Stimulated activated CD4-positive, alpha-beta T cell treated with anti-CD3 and anti-CD28 coated beads, Interleukin-1b, Interleukin-23, amount 100 ng/mL, for 1 hour (primary cell): ENCODE results near the gene CCDC88B.

ENCODE experiments used
- DNase-seq, 2 donors: peaks; one replicate each; pipeline ENCODE4 v3.0.0-alpha.2; 2020; ENCODE audit warnings: low read depth in 2 of 2

CCDC88B gene

DNA sequence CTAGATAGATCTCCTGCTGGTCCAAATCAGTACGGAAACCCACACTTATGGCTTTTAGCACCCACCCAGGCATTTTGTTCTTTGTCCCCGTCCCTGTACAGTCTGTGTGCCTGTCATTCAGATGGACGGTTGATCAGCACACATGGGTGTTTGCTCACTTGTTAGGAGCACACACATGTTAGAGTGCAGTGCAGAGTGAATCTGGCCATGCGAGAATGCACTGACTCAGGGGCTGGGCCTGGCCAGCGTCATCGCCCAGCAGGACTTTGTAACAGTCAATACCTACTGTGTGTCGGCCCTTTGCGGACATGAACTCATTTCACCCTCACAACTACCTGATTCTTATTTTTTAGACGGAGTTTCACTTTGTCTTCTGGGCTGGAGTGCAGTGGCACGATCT, 22.3 kb downstream of the CCDC88B start:
- no peak for DNase-seq

DNA sequence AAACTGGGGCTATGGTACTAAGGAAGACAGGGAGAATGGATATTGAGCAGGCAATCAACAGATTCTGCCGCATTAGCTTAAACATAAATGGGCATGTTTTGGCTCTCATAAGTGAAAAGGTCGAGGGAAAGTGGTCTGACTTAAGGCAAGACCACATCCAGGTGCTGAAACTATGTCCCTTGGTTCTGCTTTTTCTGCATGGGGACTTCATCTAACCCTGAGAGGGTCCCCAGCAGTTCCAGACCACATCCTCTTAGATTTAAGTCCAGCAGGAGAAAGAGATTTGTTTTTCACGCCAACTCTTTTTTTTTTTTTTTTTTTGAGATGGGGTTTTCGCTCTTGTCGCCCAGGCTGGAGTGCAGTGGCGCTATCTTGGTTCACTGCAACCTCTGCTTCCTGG, 24.4 kb downstream of the CCDC88B start:
- no peak for DNase-seq

DNA sequence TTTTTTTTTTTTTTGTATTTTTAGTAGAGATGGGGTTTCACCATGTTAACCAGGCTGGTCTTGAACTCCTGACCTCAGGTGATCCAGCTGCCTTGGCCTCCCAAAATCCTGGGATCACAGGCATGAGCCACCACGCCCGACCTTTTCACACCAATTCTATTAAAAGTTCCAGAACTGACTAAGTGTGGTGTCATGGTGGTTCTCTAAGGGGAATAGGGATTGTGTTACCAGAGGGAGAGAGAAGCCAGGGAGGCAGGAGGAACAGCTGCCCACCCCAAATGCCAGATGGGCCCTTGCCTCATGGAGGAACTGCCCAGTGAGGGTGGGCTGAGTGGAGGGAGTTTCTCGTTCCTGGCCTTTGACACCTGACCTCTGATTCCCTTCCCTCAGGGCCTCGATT, 24.9 kb downstream of the CCDC88B start:
- no peak for DNase-seq

DNA sequence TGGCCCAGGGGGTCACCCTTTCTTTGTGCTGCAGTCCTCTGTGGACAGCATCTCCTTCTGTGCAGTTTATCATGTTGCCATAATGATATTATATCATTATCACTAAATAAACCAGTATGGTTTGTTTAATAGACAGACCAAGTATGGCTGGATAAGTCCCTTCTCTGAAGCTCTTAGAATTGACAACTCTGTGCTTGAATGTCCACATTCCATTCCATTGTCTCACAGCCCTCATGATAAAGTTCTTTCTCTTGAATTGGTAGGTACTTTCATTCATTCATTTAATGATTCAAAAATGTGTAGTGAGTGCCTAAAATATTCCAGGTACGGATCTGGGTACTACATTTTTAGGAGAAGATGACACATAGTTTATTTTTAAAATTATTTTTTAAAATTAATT, 26.7 kb downstream of the CCDC88B start:
- DNase-seq: no peak

DNA sequence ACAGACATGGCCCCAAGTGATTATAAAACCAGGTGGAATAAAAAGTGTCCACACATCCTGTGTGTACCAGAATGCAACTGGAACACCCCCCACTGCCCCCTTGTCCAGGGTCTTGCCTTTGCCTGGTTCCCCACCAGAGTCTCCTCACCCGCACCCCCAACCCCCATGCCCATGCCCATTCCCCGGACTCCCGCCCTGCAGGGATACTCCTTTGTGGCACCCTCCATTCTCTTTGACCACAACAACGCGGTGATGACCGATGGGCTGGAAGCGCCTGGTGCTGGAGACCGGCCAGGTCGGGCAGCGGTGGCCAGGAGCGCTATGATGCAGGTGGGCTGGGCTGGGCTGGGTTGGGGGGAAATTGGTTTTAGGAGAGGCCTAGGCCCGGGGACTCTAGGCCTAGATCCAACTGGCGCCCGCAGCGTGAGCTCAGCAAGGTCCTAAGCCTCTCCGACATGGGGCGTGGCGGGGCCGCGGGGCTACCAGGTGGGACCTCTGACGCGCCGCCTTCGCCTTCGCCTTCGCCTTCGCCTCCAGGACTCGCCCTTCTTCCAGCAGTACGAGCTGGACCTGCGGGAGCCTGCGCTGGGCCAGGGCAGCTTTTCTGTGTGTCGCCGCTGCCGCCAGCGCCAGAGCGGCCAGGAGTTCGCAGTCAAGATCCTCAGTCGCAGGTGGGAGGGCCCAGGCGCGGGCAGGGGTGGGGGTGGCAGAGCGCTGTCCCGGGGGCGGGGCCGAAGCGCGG, 28.1 kb downstream of the CCDC88B start:
- no peak for DNase-seq

DNA sequence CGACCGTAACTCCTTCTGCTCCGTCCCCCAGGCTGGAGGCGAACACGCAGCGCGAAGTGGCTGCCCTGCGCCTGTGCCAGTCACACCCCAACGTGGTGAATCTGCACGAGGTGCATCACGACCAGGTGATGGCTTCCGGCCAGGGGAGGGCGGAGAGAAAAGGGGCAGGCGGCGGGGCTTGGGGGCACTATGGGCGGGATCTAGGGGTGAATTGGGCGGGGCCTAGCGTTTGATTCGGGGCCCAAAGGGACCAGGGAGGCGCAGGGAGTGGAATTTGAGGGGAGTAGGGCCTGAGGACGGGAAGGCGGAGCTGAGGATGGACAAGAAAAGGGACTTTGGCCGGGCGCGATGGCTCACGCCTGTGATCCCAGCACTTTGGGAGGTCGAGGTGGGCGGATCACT, 28.7 kb downstream of the CCDC88B start:
- no peak for DNase-seq

DNA sequence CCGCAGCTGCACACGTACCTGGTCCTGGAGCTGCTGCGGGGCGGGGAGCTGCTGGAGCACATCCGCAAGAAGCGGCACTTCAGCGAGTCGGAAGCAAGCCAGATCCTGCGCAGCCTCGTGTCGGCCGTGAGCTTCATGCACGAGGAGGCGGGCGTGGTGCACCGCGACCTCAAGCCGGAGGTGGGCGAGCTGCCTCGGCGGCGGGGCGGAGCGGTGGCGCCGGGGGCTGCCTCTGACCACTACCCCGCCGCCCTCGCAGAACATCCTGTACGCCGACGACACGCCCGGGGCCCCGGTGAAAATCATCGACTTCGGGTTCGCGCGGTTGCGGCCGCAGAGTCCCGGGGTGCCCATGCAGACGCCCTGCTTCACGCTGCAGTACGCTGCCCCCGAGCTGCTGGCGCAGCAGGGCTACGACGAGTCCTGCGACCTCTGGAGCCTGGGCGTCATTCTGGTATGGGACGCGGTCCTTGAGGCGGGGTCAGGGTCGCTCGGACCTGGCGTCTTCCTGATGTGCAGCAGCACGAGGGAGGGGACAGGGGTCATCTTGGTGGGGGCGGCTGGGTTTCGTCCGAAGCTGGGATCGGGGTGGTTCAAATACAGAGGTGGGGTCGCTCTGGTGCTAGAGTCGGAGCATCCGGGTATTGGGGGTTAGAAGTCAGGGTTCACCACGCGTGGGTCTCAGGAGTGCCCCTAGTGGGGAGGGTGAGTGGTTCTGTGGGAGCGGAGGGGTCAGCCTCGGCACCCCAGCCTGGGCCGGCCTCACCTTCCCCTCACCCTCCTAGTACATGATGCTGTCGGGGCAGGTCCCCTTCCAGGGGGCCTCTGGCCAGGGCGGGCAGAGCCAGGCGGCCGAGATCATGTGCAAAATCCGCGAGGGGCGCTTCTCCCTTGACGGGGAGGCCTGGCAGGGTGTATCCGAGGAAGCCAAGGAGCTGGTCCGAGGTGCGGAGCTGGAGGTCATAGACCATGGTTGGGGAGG, 29.7 kb downstream of the CCDC88B start:
- DNase-seq: no peak

DNA sequence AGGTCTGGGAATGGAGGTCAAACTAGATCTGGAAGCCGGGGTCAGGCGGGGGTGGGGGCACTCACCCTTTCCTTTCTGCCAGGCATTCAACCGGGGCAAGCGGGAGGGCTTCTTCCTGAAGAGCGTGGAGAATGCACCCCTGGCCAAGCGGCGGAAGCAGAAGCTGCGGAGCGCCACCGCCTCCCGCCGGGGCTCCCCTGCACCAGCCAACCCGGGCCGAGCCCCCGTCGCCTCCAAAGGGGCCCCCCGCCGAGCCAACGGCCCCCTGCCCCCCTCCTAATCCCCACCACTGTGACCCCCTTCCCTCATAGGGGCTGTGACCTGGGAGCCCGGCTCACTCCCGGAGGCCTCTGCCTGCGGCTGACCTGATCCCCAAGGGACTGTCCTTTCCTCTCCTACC, 31.2 kb downstream of the CCDC88B start:
- DNase-seq: no peak

DNA sequence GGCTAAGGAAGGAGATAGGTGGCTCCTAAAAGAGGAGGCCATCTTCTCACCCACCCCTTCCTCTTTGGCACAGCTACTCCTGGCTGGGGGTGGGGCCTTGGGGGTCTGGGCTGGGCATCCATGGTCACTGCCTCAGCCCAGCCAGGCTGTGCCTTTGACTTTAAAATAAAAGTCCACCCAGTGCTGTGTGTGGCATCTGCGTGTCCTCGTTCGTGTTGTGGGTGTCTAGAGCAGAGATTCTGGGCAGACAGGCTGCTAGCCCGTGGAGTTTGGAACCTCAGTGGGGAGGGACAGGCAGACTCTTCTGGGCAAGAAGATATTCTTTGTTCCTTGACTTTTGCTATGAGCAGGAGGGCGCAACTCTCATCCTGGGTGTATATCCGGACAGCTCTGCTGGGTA, 32.0 kb downstream of the CCDC88B start:
- no peak for DNase-seq

DNA sequence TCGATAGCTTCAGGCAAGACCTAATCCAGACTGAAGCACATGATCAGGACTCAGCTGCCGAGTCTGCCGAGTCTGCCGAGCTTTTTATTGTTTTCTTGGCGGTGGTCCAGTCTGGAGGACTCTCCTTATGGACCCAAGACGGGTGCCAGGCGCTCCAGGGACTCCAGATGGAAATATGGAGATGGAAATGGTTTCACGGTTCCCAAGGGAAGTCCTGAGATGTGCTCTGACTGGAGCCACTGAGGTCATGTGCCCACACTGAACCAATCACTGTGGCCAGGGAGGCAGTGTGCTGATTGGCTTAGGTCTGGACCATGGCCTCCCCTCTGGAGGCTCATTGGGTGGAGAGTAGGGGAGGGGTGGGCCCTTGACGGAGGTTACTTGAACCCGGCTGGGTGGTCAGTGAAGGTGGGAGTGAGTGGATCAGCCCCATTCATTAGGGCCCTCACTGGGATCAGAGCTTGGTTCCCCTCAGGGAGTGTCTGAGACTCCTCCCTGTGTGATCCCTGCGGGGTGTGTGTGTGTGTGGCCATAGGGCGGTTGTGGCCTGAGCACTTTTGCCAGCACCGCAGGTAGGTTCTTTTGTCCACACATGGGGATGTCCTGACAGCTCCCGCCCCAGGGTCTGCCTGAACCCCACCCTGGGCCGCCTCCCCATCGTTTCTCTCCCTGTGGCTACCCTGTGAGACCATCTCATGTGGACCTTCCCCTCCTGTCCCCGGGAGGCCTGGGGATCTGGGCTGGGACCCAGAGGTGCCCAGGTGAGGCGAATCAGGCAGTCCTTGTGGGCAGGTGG, 33.0 kb downstream of the CCDC88B start:
- no peak for DNase-seq

DNA sequence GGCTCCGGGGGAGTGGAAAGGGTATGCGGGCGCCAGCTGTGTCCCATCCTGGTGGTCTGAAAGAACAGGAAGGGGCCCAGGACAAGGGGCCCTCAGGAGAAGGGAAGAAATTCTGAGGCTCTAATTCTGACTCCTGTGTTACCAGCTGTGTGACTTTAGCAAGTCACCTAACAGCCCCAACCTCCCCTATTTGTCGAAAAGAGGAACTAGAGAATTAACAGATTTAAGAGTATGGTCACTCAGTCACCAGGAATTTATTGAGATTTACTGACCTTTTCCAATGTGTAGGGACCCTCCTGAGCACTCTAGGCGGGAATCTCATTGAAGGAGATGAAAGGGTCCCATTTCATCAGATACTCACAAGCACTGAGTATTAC, 33.6 kb downstream of the CCDC88B start:
- no peak for DNase-seq

DNA sequence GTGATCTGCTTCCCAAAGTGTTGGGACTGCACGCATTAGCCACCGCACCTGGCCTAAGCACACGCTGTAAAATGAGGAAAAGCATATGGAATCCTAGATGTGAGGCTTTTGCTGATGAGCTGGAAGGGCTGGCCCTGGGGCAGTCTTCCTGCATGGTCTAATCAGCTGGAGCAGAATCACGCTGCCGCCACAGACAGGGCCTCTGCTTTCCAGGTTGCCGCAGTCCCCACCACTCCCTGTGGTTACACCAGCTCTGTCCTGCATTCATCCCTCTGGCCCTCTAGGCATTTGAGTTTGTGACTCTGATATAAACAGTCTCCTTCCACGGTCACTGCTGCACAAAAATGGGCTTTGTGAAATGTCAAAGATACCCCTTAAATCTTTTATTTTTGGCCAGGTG, 36.1 kb downstream of the CCDC88B start:
- no peak for DNase-seq

DNA sequence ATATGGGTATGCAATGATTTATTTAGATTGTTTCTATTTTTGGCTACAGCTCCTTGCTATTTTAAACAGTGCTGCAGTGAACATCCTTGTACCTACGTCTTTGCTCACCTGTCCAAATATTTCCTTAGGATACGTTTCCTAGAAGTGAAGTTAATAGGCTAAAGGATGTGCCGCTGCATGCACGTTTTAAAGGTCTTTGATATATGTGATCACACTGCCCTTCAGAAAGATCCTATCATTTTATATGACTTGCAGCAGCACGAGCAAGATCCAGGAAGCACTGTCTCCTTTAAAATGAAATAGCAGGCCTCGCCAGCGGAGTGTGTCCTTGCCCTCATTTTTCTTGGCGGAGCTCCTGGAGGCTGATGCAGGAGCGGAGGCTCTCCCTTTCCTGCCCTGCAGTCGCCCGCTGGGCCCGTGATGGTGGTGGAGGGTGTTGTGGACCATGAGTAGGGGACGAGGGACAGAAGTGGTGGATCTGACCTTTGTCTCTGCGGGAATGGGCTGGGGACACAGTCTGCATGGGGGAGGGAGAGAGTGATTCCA, 38.4 kb downstream of the CCDC88B start:
- DNase-seq: no peak

DNA sequence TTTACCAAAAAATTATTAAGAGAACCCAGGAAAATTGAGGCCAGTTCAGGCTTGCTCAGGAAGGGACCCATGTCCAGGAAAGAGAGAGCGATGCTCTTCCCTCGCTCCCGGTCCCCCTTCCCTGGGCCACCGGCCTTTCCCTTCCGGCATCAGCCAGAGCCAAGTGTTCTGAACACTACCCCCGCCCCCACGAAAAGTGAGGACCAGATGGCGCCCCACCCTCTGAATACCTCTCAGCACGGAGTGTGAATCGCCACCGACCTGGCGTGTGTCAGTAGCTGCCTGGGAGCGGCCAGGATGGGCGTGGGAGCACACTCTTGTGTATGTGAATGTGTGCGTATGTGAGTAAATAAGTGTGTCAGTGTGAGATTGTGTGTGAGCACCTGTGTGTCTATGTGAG, 39.2 kb downstream of the CCDC88B start:
- DNase-seq: no peak

DNA sequence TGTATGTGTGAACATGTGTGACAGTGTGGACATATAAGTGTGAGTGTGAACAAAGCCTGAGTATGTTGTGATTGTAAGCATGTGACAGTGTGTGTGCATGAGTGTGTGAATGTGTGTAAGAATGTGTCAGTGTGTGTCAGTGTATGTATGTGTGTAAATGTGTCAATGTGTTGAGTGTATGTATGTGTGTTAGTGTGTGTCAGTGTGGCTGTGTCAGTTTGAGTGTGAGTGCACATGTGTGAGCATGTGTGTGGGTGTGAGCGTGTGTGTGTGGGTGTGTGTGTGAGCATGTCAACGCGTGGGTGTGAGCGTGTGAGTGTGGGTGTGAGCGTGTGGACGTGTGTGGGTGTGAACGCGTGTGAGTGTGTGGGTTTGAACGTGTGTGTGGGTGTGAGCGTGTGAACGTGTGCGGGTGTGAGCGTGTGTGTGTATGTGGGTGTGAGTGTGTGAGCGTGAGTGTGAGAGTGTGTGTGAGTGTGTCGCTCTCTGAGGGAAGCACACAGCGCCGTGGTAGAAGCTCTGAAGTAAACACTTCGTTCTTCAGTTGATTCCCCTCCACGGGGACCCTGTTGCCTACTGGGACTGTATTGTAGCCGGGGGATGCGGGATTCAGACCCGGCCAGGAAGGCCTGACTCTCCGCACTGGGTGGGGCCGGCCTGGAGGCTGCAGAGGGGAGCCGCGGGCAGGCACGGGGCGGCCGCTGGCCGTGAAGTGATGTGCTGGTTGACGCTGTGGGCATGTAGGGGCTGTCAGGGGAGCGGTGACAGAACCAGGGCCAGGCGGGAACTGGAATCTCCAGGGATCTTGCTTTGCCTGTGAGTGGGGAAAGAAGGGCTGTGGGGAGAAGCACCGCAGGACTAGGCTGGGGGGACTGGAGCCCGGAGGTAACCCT, 40.1 kb downstream of the CCDC88B start:
- DNase-seq: no peak

DNA sequence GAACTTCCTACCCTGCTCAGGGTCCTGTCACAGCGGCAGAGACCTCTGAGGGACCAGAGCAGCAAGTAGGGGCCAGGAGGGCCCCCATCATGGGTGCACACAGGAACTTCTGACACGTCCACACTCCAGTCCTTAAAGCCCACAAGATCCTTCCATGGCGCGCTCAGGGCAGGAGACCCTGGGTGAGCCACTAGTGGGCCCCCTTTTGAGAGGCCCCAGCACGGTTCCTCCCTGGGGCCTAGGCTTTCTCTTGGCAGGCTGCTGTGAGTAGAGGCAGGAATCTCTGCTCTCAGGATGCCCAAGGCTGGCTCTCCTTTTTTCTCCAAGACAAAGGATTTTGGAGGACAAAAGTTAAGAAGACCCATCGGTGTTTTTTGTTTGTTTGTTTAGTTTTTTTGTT, 41.3 kb downstream of the CCDC88B start:
- DNase-seq: no peak

DNA sequence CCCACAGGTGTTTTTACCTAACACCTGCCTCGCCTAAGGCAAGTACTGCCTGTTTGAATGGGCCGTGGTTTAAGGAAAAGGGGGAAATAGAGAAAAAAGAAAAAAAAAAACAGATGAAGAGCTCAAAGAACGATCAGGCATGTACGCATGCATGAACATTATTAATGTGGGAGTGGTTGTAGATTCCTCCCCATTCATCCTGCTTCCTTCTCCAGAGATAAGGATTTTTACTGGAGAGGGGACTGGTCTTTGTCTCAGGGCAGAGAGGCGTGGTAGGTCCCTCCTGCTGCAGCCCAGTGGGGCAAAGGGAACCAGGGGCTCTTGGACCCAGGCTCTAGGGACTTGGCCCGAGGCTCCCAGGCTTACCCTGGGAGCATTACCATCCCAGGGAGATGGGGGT, 42.0 kb downstream of the CCDC88B start:
- no peak for DNase-seq

DNA sequence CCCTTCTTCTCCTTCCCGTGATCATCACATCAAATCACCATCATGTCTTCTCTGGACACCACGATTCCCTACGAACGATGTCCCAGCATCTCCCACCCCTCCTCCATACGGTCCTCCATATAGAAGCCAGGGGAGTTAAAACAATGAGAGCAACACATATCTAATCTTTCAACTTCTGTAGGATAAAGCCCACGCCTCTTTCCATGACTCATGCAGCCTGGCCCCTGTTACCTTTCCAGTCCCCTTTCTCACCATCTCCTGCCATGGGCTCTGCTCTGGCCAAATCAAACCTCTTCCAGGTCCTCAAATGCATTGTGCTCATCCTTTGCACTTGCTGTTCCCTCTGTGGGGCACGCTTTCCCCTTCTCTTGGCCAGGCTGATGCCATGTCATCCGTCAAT, 42.6 kb downstream of the CCDC88B start:
- no peak for DNase-seq

DNA sequence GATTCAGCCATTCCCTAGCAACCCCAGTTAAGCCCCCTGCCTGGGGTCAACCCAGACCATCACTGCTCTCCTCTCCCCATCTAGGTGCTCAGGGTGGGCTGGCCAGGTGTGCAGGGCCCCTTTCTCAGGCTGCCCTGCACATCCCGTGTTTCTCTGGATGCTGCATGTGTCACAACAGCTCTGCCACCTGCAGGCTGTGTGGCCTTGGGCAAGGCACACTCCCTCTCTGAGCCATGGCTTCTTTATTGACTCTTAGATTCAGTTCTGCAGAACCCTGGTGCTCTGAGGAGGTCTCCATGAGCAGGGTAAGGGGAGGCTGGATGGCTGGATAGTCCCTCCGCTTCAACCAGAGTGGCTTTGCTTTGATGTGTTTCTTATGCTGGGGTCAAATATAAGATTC, 43.6 kb downstream of the CCDC88B start:
- DNase-seq: no peak

DNA sequence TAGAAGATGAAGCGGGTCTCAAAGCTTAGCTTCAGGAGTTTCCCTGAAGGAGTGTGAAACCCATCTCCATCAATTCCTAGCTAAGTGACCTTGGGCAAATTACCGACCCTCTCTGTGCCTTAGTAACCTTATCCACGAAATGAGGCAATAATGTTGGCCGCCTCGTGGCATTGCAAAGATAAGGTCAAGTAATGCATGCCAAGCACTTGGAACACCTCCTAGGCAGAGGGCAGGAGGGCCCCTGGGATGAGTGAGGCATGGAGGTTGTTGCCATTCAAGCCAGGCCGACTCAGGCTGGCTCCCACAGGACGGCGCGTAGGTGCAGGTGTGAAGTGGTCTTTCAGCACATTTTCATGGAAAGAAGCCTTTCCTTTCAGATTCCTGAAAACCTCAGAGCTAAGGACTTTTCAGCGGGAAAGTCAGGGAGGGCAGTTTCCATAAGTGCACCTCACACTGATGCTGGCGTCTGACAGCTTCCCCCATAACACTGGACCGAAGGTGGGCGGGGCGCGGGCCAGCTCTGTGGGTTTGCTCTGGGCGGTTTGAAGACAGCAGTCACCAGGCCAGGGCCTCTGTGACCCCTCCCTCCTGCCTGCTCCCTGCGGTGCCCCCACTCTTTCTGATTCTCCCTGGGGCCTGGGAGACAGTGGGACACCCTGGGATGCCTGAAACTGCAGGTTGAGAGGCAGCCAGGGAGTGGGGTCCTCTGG, 44.2 kb downstream of the CCDC88B start:
- DNase-seq: no peak
